Endothelial cell of umbilical vein (primary cell): ENCODE data around the gene IMPA2. TPM values are rescaled to one million over a fixed set of nuclear protein-coding genes. Genes with fewer than 3 reads are reported as not detected.

ENCODE experiments used
- BruUV-seq: library from RNA; stranded (reverse); fragments of 400-500 nt; replicated peaks from 2 replicates; lab custom pipeline; 2021; lab: Mats Ljungman, UMichigan
- CTCF ChIA-PET: fragments of 300-600, 350-600 bp; sonication (Branson Sonifier 250); formaldehyde crosslinking; loops from one replicate; lab custom pipeline; 2021; ENCODE audit warnings: antibody characterized with exemption, inconsistent platforms; lab: Charles Lee
- POLR2A ChIA-PET: fragments of 300-600, 350-600 bp; sonication (Branson Sonifier 250); formaldehyde crosslinking; loops from one replicate; lab custom pipeline; 2021; ENCODE audit warnings: antibody characterized with exemption, inconsistent platforms; lab: Charles Lee
- DNase-seq: peaks from one replicate; pipeline ENCODE4 v3.0.0-alpha.2; 2011; ENCODE audit warnings: low read depth, low spot score
- FAIRE-seq: peaks from 2 replicates; lab custom pipeline; 2011; peaks lifted over from hg19 to GRCh38; lab: Jason Lieb, UNC
- H2AFZ ChIP-seq: 2 replicates; pipeline ENCODE4 v1.6.0; 2012; ENCODE audit warnings: low read depth, low read length, control low read depth, inconsistent platforms
- H3K27ac ChIP-seq: 2 replicates; pipeline ENCODE4 v1.5.1; 2011; ENCODE audit warnings: low read depth, mild to moderate bottlenecking, control low read depth, low read length, moderate library complexity; ENCODE audit not compliant: insufficient read depth
- H3K27me3 ChIP-seq, 2 experiments: 2 replicates each; pipeline versions ENCODE4 v1.6.0 to v1.6.1; 2011; ENCODE audit warnings: low read length in 2 of 2, mixed read lengths in 1 of 2; ENCODE audit not compliant: control insufficient read depth in 2 of 2, insufficient read depth in 2 of 2
- H3K36me3 ChIP-seq, 2 experiments: 2 replicates in 1 of 2; 3 replicates in 1 of 2; pipeline ENCODE4 v1.5.1; 2011; ENCODE audit warnings: low read length in 2 of 2, mild to moderate bottlenecking in 1 of 2, moderate library complexity in 1 of 2; ENCODE audit not compliant: control insufficient read depth in 2 of 2, insufficient read depth in 2 of 2; ENCODE audit errors: extremely low read depth in 1 of 2
- H3K4me1 ChIP-seq: 3 replicates; pipeline ENCODE4 v1.5.1; 2011; ENCODE audit warnings: mild to moderate bottlenecking, low read length; ENCODE audit not compliant: control insufficient read depth, insufficient read depth; ENCODE audit errors: extremely low read depth
- H3K4me2 ChIP-seq: 2 replicates; pipeline ENCODE4 v1.6.1; 2011; ENCODE audit warnings: low read length, control low read depth, mixed read lengths; ENCODE audit not compliant: insufficient read depth
- H3K4me3 ChIP-seq, 3 experiments: fragments of 200-600 bp in 1 of 3; sonication (generic), shearing (Covaris generic) in 1 of 3; replicated peaks in 1 of 3; 2 replicates each; pipeline ENCODE4 v1.5.1; 2011 to 2016; ENCODE audit warnings: control low read depth in 3 of 3, low read length in 3 of 3, mild to moderate bottlenecking in 2 of 3, inconsistent platforms in 1 of 3, low read depth in 1 of 3, moderate library complexity in 1 of 3; ENCODE audit not compliant: insufficient read depth in 1 of 3
- H3K79me2 ChIP-seq: 2 replicates; pipeline ENCODE4 v1.6.0; 2012; ENCODE audit warnings: low read length, inconsistent platforms; ENCODE audit not compliant: control insufficient read depth, insufficient read depth
- H3K9ac ChIP-seq: replicated peaks from 2 replicates; pipeline ENCODE3; 2011; ENCODE audit warnings: low read length, control low read depth; ENCODE audit not compliant: insufficient read depth; ENCODE audit errors: extremely low read depth
- H3K9me1 ChIP-seq: replicated peaks from 3 replicates; pipeline ENCODE4 v1.6.0; 2011; ENCODE audit warnings: mild to moderate bottlenecking, low read length; ENCODE audit not compliant: control insufficient read depth, insufficient read depth; ENCODE audit errors: extremely low read depth
- H3K9me3 ChIP-seq: replicated peaks from 2 replicates; pipeline ENCODE4 v1.5.1; 2012; ENCODE audit warnings: low read length, inconsistent platforms; ENCODE audit not compliant: control insufficient read depth, insufficient read depth
- H4K20me1 ChIP-seq: replicated peaks from 2 replicates; pipeline ENCODE3; 2011; ENCODE audit warnings: mild to moderate bottlenecking, low read length; ENCODE audit not compliant: control insufficient read depth, insufficient read depth; ENCODE audit errors: extremely low read depth
- CTCF ChIP-seq, 2 donors: IDR thresholded peaks; 1 replicate in 1 of 2; 2 replicates in 1 of 2; pipeline ENCODE4 v1.5.1; 2011; ENCODE audit warnings: low read length in 2 of 2, mild to moderate bottlenecking in 2 of 2, moderate library complexity in 2 of 2, control low read depth in 1 of 2, inconsistent platforms in 1 of 2, low read depth in 1 of 2; ENCODE audit not compliant: insufficient read depth in 1 of 2; ENCODE audit errors: extremely low read depth in 1 of 2
- EZH2 ChIP-seq: IDR thresholded peaks from 2 replicates; pipeline ENCODE4 v1.6.1; 2012; ENCODE audit warnings: borderline replicate concordance, low read depth, mild to moderate bottlenecking, moderate library complexity, low read length, inconsistent platforms; ENCODE audit not compliant: severe bottlenecking
- FOS ChIP-seq: IDR thresholded peaks from 2 replicates; pipeline ENCODE4 v1.6.1; 2011; ENCODE audit warnings: mild to moderate bottlenecking, low read length, moderate library complexity, borderline replicate concordance; ENCODE audit not compliant: insufficient read depth
- GATA2 ChIP-seq: IDR thresholded peaks from 2 replicates; pipeline ENCODE4 v1.7.0; 2011; ENCODE audit warnings: low read depth, mild to moderate bottlenecking, moderate library complexity, mixed read lengths, low read length; ENCODE audit not compliant: insufficient read length, insufficient read depth
- JUN ChIP-seq: IDR thresholded peaks from 2 replicates; pipeline ENCODE4 v1.6.1; 2011; ENCODE audit warnings: borderline replicate concordance, low read depth; ENCODE audit not compliant: insufficient read length, insufficient read depth
- MAX ChIP-seq: IDR thresholded peaks from 2 replicates; pipeline ENCODE4 v1.6.1; 2011; ENCODE audit not compliant: insufficient read depth, insufficient read length
- MYC ChIP-seq: IDR thresholded peaks from one replicate; pipeline ENCODE4 v1.6.1; 2011; ENCODE audit warnings: mild to moderate bottlenecking, low read depth, low read length
- POLR2A ChIP-seq: IDR thresholded peaks from 2 replicates; pipeline ENCODE4 v1.6.1; 2012; ENCODE audit warnings: low read depth, mild to moderate bottlenecking, control low read depth, low read length
- POLR2AphosphoS5 ChIP-seq: IDR thresholded peaks from 2 replicates; pipeline ENCODE4 v1.6.1; 2012; ENCODE audit warnings: low read depth, mild to moderate bottlenecking, control low read depth, low read length, moderate library complexity; ENCODE audit not compliant: insufficient read depth
- dilution Hi-C: fragments of 300-500 bp; cut with MboI; formaldehyde crosslinking; loops from one replicate; pipeline ENCODE4 v1.15.0; 2019; ENCODE audit warnings: low sequenced_read_pairs; ENCODE audit not compliant: extremely low pct_ligation_motif_present
- intact Hi-C: fragments of 100-400 bp; cut with micrococcal nuclease; formaldehyde crosslinking; loops from one replicate; pipeline ENCODE4 v1.10.0; 2022
- polyA plus RNA-seq, 4 experiments: library from polyadenylated mRNA; depleted of rRNA in 3 of 4; stranded (reverse) in 3 of 4; unstranded in 1 of 4; fragments of >200 nt; gene quantifications; 2 replicates each; pipeline versions ENCODE4 v1.2.1 to v1.2.3, GENCODE V29; 2011 to 2012; ENCODE audit warnings: missing spikeins in 1 of 4
- total RNA-seq: library from RNA; stranded (reverse); gene quantifications from 2 replicates; pipeline ENCODE4 v1.2.3, GENCODE V29; 2021

IMPA2 gene
- total and polyA plus RNA-seq, 2 donors (not counting 3 experiments of a cell fraction or from before 2014, with no cell fraction given) = 6.1 to 8.0 TPM

GRCh38 chr18:12001421-12001820 is 20.1 kb downstream of the IMPA2 start:
- POLR2A ChIA-PET = no interaction called here
- no peak for DNase-seq
- H3K27ac ChIP-seq = no peak overlapping the region
- H3K9ac ChIP-seq = no peak overlapping the region
- H3K79me2 ChIP-seq = no peaks in the 10 kb centered on the region
- intact Hi-C loops = no loop called here
- dilution Hi-C loops = no loop called here
- CTCF ChIA-PET = no interaction called here
- H3K9me1 ChIP-seq = no peaks in the 10 kb centered on the region
- TF ChIP-seq MAX = no peak
- TF ChIP-seq MYC = no peak
- TF ChIP-seq EZH2 = no peak
- TF ChIP-seq POLR2A = no peak
- TF ChIP-seq POLR2AphosphoS5 = no peak
- no peak for TF ChIP-seq JUN
- no peak for TF ChIP-seq GATA2
- TF ChIP-seq FOS = no peak
- TF ChIP-seq CTCF (IDR thresholded peaks at IDR 0.05; ENCODE audit: extremely low read depth in 1 of 2, insufficient read depth in 1 of 2, low read depth in 1 of 2, low read length in 2 of 2) = no peak
- no peaks in the 10 kb centered on the region for H3K4me1 ChIP-seq
- no peaks in the 10 kb centered on the region for H4K20me1 ChIP-seq
- no peak overlapping the region for H3K4me2 ChIP-seq
- H3K9me3 ChIP-seq = no peaks in the 10 kb centered on the region
- no TSS peak for BruUV-seq
- H3K4me3 ChIP-seq = no peak overlapping the region
- H3K27me3 ChIP-seq = no peaks in the 10 kb centered on the region
- H3K36me3 ChIP-seq = no peaks in the 10 kb centered on the region
- FAIRE-seq = no peak
- H2AFZ ChIP-seq = no peak overlapping the region
